GM23248 (cell line): ENCODE results near the gene NOL6.

Experiments
- EZH2 ChIP-seq: fragments of 200-600 bp; sonication (generic); IDR thresholded peaks from 2 replicates; pipeline ENCODE4 v1.6.1; 2018; ENCODE audit warnings: antibody characterized with exemption, mild to moderate bottlenecking; ENCODE audit not compliant: insufficient read depth, poor library complexity, severe bottlenecking
- EZH2phosphoT487 ChIP-seq: fragments of 200-600 bp; sonication (generic); IDR thresholded peaks from 2 replicates; pipeline ENCODE4 v1.6.1; 2018; ENCODE audit warnings: antibody characterized with exemption, moderate library complexity, mild to moderate bottlenecking, low read depth; ENCODE audit not compliant: insufficient read depth

DNA sequence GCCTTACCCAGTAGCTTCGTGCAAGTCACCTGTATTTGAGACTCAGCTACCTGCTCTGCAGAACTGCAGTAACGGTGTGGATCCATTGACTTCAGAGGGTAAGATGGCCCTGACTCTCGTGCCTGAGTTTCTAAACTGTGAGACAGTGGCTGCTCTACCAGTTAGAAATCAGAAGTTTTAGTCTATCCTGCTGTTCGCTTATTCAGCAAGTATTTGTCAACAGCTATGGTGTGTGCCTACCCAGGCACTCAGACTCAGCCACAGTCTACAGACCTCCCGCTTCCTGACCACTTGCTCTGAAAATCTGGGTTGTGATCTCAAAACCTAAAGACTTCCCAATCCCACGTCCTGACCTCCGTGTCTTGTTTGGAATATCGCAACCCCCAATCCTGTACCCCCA, 39.9 kb downstream of the NOL6 start:
- TF ChIP-seq EZH2 (no peak), EZH2phosphoT487 (no peak)
